ENCODE results near the gene AKT3. TPM values are rescaled to one million over a fixed set of nuclear protein-coding genes. Genes with fewer than 3 reads are reported as not detected.
"Not testable (repeated sequence)": the region's sequence is repeated elsewhere in the genome, so short reads cannot be mapped to it uniquely, and the experiment has no call there.

Gene AKT3
- total RNA-seq, 2 donors from 2014 or later = 38.1 to 41.8 TPM

DNA sequence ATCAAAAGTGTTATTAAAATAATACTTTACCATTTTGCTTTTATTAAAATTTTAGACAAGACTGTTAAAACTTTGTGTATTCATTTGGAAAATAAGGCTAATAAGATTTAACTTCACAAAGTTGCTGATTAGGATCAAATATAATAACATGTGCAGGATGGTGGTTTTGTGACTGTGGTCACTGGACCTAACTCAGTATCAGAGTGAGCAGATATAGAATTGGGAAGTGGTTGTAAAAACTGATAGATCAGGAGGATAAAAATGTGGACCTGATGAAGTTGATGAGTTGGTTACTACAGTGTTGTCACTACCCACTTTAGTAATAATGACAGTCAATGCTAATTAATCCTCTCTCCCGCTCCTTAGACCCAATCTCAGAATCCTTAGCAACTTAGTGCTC, 186.4 kb downstream of the AKT3 start:
- no peaks in the 10 kb centered on the region for H3K27me3 Mint-ChIP-seq
- DNase-seq (ENCODE audit: low spot score) (no peak), ATAC-seq (no peak)
- H3K4me3 Mint-ChIP-seq = no peak overlapping the region
- no peak overlapping the region for H3K27ac Mint-ChIP-seq
- peaks cover 16 to 19% of the 10 kb centered on the region in 2 donors for H3K4me1 Mint-ChIP-seq (ENCODE audit: low read depth in 2 of 2)
- H3K36me3 Mint-ChIP-seq = no peaks in the 10 kb centered on the region
- no peaks in the 10 kb centered on the region for H3K9me3 Mint-ChIP-seq

DNA sequence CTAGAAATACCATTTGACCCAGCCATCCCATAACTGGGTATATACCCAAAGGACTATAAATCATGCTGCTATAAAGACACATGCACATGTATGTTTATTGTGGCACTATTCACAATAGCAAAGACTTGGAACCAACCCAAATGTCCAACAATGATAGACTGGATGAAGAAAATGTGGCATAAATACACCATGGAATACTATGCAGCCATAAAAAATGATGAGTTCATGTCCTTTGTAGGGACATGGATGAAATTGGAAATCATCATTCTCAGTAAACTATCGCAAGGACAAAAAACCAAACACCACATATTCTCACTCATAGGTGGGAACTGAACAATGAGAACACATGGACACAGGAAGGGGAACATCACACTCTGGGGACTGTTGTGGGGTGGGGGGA, 187.9 kb downstream of the AKT3 start:
- not testable (repeated sequence) for H3K4me3 Mint-ChIP-seq; ATAC-seq; H3K4me1 Mint-ChIP-seq (ENCODE audit: low read depth in 2 of 2); H3K27me3 Mint-ChIP-seq; H3K27ac Mint-ChIP-seq; DNase-seq (ENCODE audit: low spot score); H3K9me3 Mint-ChIP-seq; H3K36me3 Mint-ChIP-seq

DNA sequence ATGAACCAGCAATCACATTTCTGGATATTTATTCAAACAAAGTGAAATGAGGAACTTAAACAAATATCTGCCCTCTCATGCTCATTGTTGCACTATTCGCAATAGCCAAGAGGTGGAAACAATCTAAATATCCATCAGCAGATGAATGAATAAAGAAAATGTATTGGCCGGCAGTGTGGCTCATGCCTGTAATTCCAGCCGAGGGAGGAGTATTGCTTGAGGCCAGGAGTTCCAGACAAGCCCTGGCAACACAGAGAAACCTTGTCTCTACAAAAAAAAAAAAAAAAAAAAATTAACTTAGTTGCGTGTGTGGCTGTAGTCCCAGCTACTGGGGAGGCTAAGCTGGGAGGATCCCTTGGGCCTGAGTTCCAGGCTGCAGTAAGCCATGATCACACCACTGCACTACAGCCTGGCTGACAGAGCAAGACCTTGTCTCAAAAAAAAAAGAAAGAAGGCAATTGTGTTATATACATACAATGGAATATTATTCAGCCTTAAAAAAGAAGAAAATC, 191.4 kb downstream of the AKT3 start:
- H3K27me3 Mint-ChIP-seq = no peaks in the 10 kb centered on the region
- H3K36me3 Mint-ChIP-seq = peaks cover 6% of the 10 kb centered on the region
- no peaks in the 10 kb centered on the region for H3K9me3 Mint-ChIP-seq
- ATAC-seq (no peak), DNase-seq (ENCODE audit: low spot score) (no peak)
- H3K4me3 Mint-ChIP-seq = no peak overlapping the region
- H3K27ac Mint-ChIP-seq = no peak overlapping the region
- H3K4me1 Mint-ChIP-seq (ENCODE audit: low read depth in 2 of 2) = peaks cover 4 to 5% of the 10 kb centered on the region in 2 donors

DNA sequence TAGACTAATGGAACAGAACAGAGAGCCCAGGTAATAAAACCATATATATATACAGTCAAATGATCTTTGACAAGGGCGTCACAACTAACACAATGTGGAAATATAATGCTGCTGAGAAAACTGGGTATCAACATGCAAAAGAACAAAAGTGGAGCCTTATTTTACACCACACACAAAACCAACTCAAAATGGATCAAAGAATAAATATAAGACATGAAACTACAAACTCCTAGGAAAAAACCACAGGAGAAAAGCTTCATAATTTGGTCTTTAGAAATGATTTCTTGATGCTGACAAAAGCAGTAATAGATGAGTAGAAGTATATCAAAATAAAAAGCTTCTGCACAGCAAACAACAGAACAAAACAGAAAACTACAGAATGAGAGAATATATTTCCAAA, 192.2 kb downstream of the AKT3 start:
- Mint-ChIP-seq H3K9me3 (no peaks in the 10 kb centered on the region), H3K4me1 (ENCODE audit: low read depth in 2 of 2) (peaks cover 4 to 5% of the 10 kb centered on the region in 2 donors), H3K27me3 (no peaks in the 10 kb centered on the region), H3K27ac (no peak overlapping the region), H3K4me3 (no peak overlapping the region), H3K36me3 (peaks cover 6% of the 10 kb centered on the region)
- ATAC-seq (no peak), DNase-seq (ENCODE audit: low spot score) (no peak)

DNA sequence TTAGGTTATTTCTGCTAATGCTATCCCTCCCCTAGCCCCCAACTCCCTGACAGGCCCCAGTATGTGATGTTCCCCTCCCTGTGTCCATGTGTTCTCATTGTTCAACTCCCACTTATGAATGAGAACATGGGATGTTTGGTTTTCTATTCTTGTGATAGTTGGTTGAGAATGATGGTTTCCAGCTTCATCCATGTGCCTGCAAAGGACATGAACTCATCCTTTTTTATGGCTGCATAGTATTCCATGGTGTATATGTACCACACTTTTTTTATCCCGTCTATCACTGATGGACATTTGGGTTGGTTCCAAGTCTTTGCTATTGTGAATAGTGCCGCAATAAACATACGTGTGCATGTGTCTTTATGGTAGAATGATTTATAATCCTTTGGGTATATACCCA, 200.5 kb downstream of the AKT3 start:
- not testable (repeated sequence) for H3K4me3 Mint-ChIP-seq, H3K27ac Mint-ChIP-seq

DNA sequence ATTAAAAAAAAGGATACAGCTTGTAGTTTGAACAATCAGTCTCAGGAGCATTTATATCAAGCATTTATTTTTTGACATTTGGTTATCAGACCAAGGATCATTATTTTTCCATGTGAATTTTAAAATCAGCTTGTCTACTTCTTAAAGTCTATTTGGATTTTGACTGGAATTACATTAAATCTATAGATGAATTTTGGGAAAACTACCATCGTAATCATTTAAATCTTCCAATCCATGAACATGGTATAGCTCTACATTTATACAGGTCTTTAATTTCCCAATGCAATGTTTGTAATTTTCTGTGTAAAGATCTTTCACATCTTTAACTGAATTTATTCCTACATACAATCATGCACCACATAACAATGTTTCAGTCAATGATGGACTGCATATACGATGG, 203.2 kb downstream of the AKT3 start:
- peaks cover 0 to 4% of the 10 kb centered on the region in 2 donors for H3K4me1 Mint-ChIP-seq (ENCODE audit: low read depth in 2 of 2)
- no peak overlapping the region for H3K27ac Mint-ChIP-seq
- H3K36me3 Mint-ChIP-seq = peaks cover 8% of the 10 kb centered on the region
- no peak for ATAC-seq
- H3K27me3 Mint-ChIP-seq = no peaks in the 10 kb centered on the region
- no peak for DNase-seq (ENCODE audit: low spot score)
- H3K4me3 Mint-ChIP-seq = no peak overlapping the region
- H3K9me3 Mint-ChIP-seq = no peaks in the 10 kb centered on the region

More for the DNA sequence above, 200.5 kb downstream of the AKT3 start:
- not testable (repeated sequence) for H3K9me3 Mint-ChIP-seq; H3K4me1 Mint-ChIP-seq (ENCODE audit: low read depth in 2 of 2); DNase-seq (ENCODE audit: low spot score); H3K27me3 Mint-ChIP-seq; H3K36me3 Mint-ChIP-seq; ATAC-seq

DNA sequence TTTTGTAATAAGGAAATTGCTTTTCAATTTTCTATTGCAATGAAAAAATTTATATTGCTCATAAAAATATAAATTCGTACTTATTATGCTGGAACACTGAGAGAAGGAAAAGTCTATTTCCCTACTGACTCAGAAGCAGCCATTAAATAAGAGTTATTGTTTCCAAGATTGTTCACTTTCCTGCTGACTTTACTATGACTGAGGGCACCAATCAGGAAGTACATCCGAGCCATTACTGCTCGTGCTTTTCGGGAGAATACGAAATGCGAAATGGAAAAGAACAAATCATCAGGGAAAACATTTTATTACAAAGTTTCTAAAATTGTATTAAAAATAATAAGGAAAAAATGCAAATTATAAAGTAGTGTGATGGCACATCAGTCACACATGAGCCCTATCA, 204.8 kb downstream of the AKT3 start:
- no peak for DNase-seq (ENCODE audit: low spot score)
- no peaks in the 10 kb centered on the region for H3K9me3 Mint-ChIP-seq
- H3K4me1 Mint-ChIP-seq (ENCODE audit: low read depth in 2 of 2) = peaks cover 0 to 4% of the 10 kb centered on the region in 2 donors
- ATAC-seq = no peak
- H3K27me3 Mint-ChIP-seq = no peaks in the 10 kb centered on the region
- no peak overlapping the region for H3K27ac Mint-ChIP-seq
- no peaks in the 10 kb centered on the region for H3K36me3 Mint-ChIP-seq
- no peak overlapping the region for H3K4me3 Mint-ChIP-seq

DNA sequence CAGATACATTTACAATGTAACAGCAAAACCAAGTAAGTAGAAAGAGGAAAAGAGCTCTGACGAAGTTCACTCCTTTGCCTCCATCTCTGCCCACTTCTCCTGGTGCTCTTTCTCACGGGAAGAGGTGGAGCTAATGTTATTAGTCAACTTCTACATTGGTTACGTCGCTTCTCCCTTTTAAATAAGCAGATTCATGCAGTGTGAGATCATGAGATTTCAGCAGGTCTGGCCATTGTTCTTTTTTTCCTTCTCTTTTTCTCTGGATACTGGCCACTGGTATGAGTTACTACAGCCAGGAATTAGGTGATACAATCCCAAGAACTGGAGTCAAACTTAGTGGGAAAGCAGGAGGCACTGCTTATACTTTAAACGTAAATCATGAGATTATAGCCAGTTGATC, 207.1 kb downstream of the AKT3 start:
- Mint-ChIP-seq H3K9me3 (no peaks in the 10 kb centered on the region), H3K4me1 (ENCODE audit: low read depth in 2 of 2) (peaks cover 13 to 19% of the 10 kb centered on the region in 2 donors), H3K36me3 (no peaks in the 10 kb centered on the region), H3K27ac (no peak overlapping the region), H3K27me3 (no peaks in the 10 kb centered on the region), H3K4me3 (no peak overlapping the region)
- no peak for ATAC-seq
- DNase-seq (ENCODE audit: low spot score) = no peak

DNA sequence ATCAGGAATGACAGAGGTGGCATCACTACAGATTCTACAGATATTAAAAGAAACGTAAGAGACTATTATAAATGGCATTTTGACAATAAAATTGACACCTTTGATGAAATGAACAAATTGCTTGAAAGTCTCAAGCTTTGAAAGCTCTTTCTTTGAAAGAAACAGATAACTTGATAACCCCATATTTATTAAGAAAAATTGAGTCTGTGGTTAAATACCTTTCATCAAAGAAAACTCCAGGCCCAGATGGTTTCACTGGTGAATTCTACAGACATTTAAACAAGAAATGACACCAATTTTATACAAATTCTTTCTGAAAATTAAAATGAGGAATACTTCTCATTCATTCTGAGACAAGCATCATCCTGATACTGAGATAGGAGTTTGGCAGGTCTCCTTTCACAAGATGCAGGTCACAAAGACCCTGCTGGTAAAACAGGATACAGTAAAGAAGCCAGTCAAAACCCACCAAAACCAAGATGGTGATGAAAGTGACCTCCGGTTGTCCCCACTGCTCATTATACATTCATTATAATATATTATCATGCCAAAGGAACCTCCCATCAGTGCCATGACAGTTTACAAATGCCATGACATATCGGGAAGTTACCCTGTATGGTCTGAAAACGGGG, 210.9 kb downstream of the AKT3 start:
- H3K4me1 Mint-ChIP-seq (ENCODE audit: low read depth in 2 of 2) = peaks cover 14 to 19% of the 10 kb centered on the region in 2 donors
- ATAC-seq (peak in 1 of 2 donors; percentile 57), DNase-seq (ENCODE audit: low spot score) (no peak)
- H3K36me3 Mint-ChIP-seq = no peaks in the 10 kb centered on the region
- peak overlapping the region; percentile 72 to 81 for H3K27ac Mint-ChIP-seq
- no peaks in the 10 kb centered on the region for H3K27me3 Mint-ChIP-seq
- H3K9me3 Mint-ChIP-seq = no peaks in the 10 kb centered on the region
- H3K4me3 Mint-ChIP-seq = peak overlapping the region; percentile 43

DNA sequence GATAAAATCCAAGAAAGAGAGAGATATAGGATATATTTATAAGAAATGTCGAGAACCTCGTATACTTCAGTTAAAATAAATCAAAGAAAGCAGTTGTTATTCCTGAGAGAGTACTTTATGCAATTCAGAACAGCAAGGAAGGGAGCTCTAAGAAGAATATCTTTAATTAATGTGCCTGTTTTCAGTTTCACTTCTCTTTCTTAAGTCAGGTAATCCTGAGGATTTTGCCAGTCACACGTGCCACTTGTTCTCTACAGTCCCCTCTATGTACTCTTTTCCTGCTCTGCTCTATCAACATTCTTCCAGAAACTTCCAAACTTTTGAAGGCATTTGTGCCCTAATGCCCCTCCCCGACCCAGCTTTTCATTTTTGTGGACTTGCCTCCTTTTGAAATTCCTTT, 211.9 kb downstream of the AKT3 start:
- peak overlapping the region; percentile 72 to 81 for H3K27ac Mint-ChIP-seq
- no peak for ATAC-seq
- peaks cover 14 to 19% of the 10 kb centered on the region in 2 donors for H3K4me1 Mint-ChIP-seq (ENCODE audit: low read depth in 2 of 2)
- peaks cover under 1% of the 10 kb centered on the region for H3K36me3 Mint-ChIP-seq
- no peaks in the 10 kb centered on the region for H3K27me3 Mint-ChIP-seq
- H3K4me3 Mint-ChIP-seq = peak overlapping the region; percentile 43
- no peak for DNase-seq (ENCODE audit: low spot score)
- no peaks in the 10 kb centered on the region for H3K9me3 Mint-ChIP-seq

DNA sequence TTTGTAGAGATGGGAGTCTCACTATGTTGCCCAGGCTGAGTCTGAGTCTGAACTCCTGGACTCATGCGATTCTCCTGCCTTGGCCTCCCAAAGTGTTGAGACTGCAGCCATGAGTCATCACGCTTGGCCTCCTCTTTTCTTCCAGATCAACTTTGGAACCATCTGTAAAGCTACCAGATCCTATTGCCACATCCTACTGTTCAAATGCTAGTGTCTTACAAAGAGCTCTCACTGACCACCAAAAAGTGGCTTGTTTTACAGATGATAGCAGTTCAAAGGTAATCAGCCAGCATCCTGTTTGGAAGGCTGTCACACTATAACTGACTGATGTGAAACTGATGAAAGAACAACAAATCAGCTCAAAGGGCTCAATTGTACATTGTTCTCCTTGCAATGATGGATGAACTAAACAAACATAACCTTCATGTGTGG, 221.6 kb downstream of the AKT3 start:
- Mint-ChIP-seq H3K36me3 (peaks cover 30% of the 10 kb centered on the region), H3K9me3 (peaks cover 6% of the 10 kb centered on the region), H3K4me3 (no peak overlapping the region), H3K4me1 (ENCODE audit: low read depth in 2 of 2) (peaks cover 5 to 6% of the 10 kb centered on the region in 2 donors), H3K27me3 (no peaks in the 10 kb centered on the region), H3K27ac (no peak overlapping the region)
- ATAC-seq (no peak), DNase-seq (ENCODE audit: low spot score) (no peak)

DNA sequence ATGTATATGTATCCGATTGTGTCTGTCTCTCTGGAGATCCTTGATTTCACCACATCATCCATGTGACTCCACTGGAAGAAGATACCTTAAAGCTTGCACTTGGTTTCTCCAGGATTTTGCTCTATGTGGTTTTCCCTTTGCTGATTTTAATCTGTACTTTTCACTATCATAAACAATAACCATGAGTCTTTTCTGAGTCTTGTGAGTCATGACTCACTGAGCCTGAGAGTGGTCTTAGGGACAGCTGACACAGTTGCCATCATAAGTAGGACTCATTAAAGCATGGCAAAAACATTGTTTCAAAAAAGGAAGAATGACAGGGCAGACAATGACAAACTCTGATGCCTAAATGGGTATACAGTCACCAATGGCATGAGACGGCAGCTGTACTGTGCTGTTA, 226.2 kb downstream of the AKT3 start:
- Mint-ChIP-seq H3K4me3 (no peak overlapping the region), H3K9me3 (peaks cover 9% of the 10 kb centered on the region), H3K4me1 (ENCODE audit: low read depth in 2 of 2) (peaks cover 33 to 40% of the 10 kb centered on the region in 2 donors), H3K36me3 (peaks cover 60% of the 10 kb centered on the region), H3K27me3 (no peaks in the 10 kb centered on the region), H3K27ac (no peak overlapping the region)
- ATAC-seq (no peak), DNase-seq (ENCODE audit: low spot score) (no peak)

DNA sequence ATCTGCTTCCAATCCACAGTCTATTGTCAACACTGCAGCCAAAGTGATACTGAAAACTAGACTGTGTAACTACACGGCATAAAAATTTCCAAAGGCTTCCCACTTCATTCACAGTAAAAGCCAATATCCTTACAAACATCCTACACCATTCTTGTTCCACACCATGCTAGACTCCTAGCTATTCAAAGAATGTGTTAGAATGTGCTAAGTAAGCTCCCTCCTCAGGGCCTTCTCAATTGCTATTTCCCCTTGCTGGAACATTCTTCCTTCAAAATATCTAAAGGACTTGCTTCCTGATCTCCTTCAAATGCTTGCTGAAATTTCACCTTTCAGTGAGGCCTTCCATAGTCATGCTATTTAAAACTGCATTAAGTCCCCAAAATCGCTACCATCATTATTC, 228.1 kb downstream of the AKT3 start:
- H3K4me3 Mint-ChIP-seq = no peak overlapping the region
- peaks cover 62% of the 10 kb centered on the region for H3K36me3 Mint-ChIP-seq
- peaks cover 37 to 42% of the 10 kb centered on the region in 2 donors for H3K4me1 Mint-ChIP-seq (ENCODE audit: low read depth in 2 of 2)
- no peak for DNase-seq (ENCODE audit: low spot score)
- H3K27ac Mint-ChIP-seq = peak overlapping the region; percentile 57 to 69
- no peak for ATAC-seq
- H3K27me3 Mint-ChIP-seq = no peaks in the 10 kb centered on the region
- peaks cover 9% of the 10 kb centered on the region for H3K9me3 Mint-ChIP-seq

DNA sequence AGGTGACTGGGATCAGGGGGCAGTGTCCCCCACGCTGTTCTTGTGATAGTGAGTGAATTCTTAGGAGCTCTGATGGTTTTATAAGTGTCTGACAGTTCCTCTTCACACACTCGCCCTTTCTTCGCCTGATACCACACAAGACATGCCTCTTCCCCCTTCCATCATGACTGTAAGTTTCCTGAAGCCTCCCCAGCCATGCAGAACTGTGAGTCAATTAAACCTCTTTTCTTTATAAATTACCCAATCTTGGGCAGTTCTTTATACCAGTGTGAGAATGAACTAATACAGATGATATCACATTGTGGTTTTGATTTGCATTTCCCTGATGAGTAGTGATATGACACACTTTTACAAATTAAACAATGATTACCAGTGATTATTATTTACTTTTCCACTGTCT, 229.9 kb downstream of the AKT3 start:
- Mint-ChIP-seq H3K9me3 (peaks cover 9% of the 10 kb centered on the region), H3K4me3 (peak overlapping the region; percentile 67), H3K27ac (peak overlapping the region; percentile 57 to 69), H3K4me1 (ENCODE audit: low read depth in 2 of 2) (peaks cover 37 to 42% of the 10 kb centered on the region in 2 donors), H3K27me3 (no peaks in the 10 kb centered on the region), H3K36me3 (peaks cover 56% of the 10 kb centered on the region)
- ATAC-seq (peak; percentile 88 to 89), DNase-seq (ENCODE audit: low spot score) (peak; percentile 63)

DNA sequence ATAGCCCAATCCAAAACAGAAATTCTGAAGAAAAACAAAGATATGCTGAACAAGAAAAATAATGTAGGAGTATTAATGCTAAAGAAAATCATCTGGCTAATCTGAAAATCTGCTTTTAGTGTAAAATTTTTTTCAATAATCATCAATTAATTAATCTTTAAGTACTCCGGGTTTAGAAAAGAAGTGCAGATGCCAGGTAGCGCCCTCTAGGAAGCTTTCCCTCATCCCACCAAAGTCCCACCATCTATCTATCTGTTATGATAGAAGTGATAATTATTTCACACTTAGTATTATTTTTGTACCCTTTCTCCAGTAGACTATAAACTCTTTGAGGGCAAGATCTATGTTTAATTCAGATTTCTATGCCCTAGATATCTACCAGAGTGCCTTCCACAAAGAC, 240.3 kb downstream of the AKT3 start:
- Mint-ChIP-seq H3K4me1 (ENCODE audit: low read depth in 2 of 2) (peaks cover under 1 to 6% of the 10 kb centered on the region in 2 donors), H3K27ac (no peak overlapping the region), H3K9me3 (no peaks in the 10 kb centered on the region), H3K36me3 (peaks cover 21% of the 10 kb centered on the region), H3K27me3 (no peaks in the 10 kb centered on the region), H3K4me3 (no peak overlapping the region)
- DNase-seq (ENCODE audit: low spot score) (no peak), ATAC-seq (no peak)

Measured in natural killer cell treated with Interleukin-12 subunit alpha and Interleukin-12 subunit beta and Interleukin-15 and Interleukin-18, amount 100 ng/mL, for 72 hours (primary cell).